ENCODE measurements around the gene TARS1.

The TARS1 gene

GRCh38 chr5:33487236-33487635, 46.5 kb downstream of the TARS1 start:
- Histone ChIP-seq H3K4me3 (ENCODE audit: low read depth, low read length) (no peak overlapping the region), H3K9me3 (ENCODE audit: control insufficient read depth, insufficient read depth, low read depth, low read length) (no peaks in the 10 kb centered on the region), H3K27ac (ENCODE audit: extremely low read depth, low read depth, low read length) (no peak overlapping the region), H3K36me3 (ENCODE audit: control insufficient read depth in 2 of 2, insufficient read depth in 1 of 2, low read length in 2 of 2) (peaks cover 0 to 4% of the 10 kb centered on the region in 2 experiments; a peak in 2 of 3 replicates), H3K4me1 (ENCODE audit: control insufficient read depth, insufficient read depth, low read length) (no peaks in the 10 kb centered on the region)
- TF ChIP-seq ZNF354C (tag by site-specific recombination; IDR thresholded peaks at IDR 0.05; ENCODE audit: borderline replicate concordance, low read depth) (no peak), ZBTB44 (tag by site-specific recombination; IDR thresholded peaks at IDR 0.05) (no peak), PRDM6 (tag by site-specific recombination; IDR thresholded peaks at IDR 0.05) (peak; percentile 39), ZNF670 (tag by site-specific recombination; IDR thresholded peaks at IDR 0.05; ENCODE audit: low read depth) (no peak), ZIC2 (tag by site-specific recombination; IDR thresholded peaks at IDR 0.05) (no peak), ZNF837 (tag by site-specific recombination; IDR thresholded peaks at IDR 0.05) (no peak), ZNF10 (tag by site-specific recombination; IDR thresholded peaks at IDR 0.05) (no peak), AEBP2 (tag by site-specific recombination; IDR thresholded peaks at IDR 0.05; ENCODE audit: borderline replicate concordance) (no peak)
- POLR2A ChIA-PET, result no interaction called here
- CTCF ChIA-PET, result interaction anchor here (0.6 to 0.7 kb wide), 2 partner anchors 177 to 980 kb away, joined by 3 read pairs; no protein-coding TSS in a partner anchor

GRCh38 chr5:33488558-33489355, 48.0 kb downstream of the TARS1 start:
- Histone ChIP-seq H3K4me3 (ENCODE audit: low read depth, low read length) (no peak overlapping the region), H3K27ac (ENCODE audit: extremely low read depth, low read depth, low read length) (no peak overlapping the region), H3K4me1 (ENCODE audit: control insufficient read depth, insufficient read depth, low read length) (no peaks in the 10 kb centered on the region), H3K9me3 (ENCODE audit: control insufficient read depth, insufficient read depth, low read depth, low read length) (no peaks in the 10 kb centered on the region), H3K36me3 (ENCODE audit: control insufficient read depth in 2 of 2, insufficient read depth in 1 of 2, low read length in 2 of 2) (no peaks in the 10 kb centered on the region; a peak in 1 of 3 replicates)
- POLR2A ChIA-PET, result interaction anchor here (0.6 kb wide), 1 partner anchor 995 kb away, joined by 4 read pairs; no protein-coding TSS in a partner anchor
- TF ChIP-seq SP7 (tag by site-specific recombination; IDR thresholded peaks at IDR 0.05) (no peak), ZNF571 (tag by site-specific recombination; IDR thresholded peaks at IDR 0.05) (no peak), ZFP41 (tag by site-specific recombination; IDR thresholded peaks at IDR 0.05; ENCODE audit: borderline replicate concordance) (no peak), ZNF776 (tag by site-specific recombination; IDR thresholded peaks at IDR 0.05; ENCODE audit: borderline replicate concordance) (no peak), ZNF146 (tag by site-specific recombination; IDR thresholded peaks at IDR 0.05) (no peak), TCF7L2 (IDR thresholded peaks at IDR 0.05; ENCODE audit: borderline replicate concordance, low read depth, low read length) (no peak), ZNF692 (tag by site-specific recombination; IDR thresholded peaks at IDR 0.05) (no peak), ZBTB8A (tag by site-specific recombination; IDR thresholded peaks at IDR 0.05) (no peak), KLF7 (tag by site-specific recombination; IDR thresholded peaks at IDR 0.05; ENCODE audit: borderline replicate concordance) (no peak), PRDM6 (tag by site-specific recombination; IDR thresholded peaks at IDR 0.05) (no peak)
- CTCF ChIA-PET, result no interaction called here
